GM19397 (cell line): ENCODE measurements around the gene TCF12.

Source experiments
- ATAC-seq: cut with Tn5 transposase; IDR thresholded peaks from one replicate; pipeline ENCODE4 v1.9.1; 2021; ENCODE audit warnings: mild to moderate bottlenecking, moderate library complexity; ENCODE audit not compliant: unreplicated experiment

Gene TCF12

GRCh38 chr15:57327985-57328471 lies 409.6 kb downstream of the TCF12 start:
- no peak for ATAC-seq

- ATAC-seq = no peak
Measured at GRCh38 chr15:57328479-57328878, 410.0 kb downstream of the TCF12 start.

- ATAC-seq = no peak
Measured at GRCh38 chr15:57328897-57329296, 410.5 kb downstream of the TCF12 start.

- no peak for ATAC-seq
Measured at GRCh38 chr15:57329582-57330367, 411.3 kb downstream of the TCF12 start.

- no peak for ATAC-seq
Measured at GRCh38 chr15:57330619-57331340, 412.3 kb downstream of the TCF12 start.

GRCh38 chr15:57332326-57332725 lies 413.9 kb downstream of the TCF12 start:
- ATAC-seq = no peak

- no peak for ATAC-seq
Measured at GRCh38 chr15:57333487-57333886, 415.0 kb downstream of the TCF12 start.

- no peak for ATAC-seq
Measured at GRCh38 chr15:57334257-57334656, 415.8 kb downstream of the TCF12 start.

- ATAC-seq = no peak
Measured at GRCh38 chr15:57335293-57335715, 416.9 kb downstream of the TCF12 start.

GRCh38 chr15:57335719-57336118 lies 417.3 kb downstream of the TCF12 start:
- ATAC-seq = no peak

- ATAC-seq = no peak
Measured at GRCh38 chr15:57337868-57338411, 419.5 kb downstream of the TCF12 start.

- no peak for ATAC-seq
Measured at GRCh38 chr15:57339321-57339720, 420.9 kb downstream of the TCF12 start.
